GM12878 (cell line): ENCODE measurements around the gene CYP46A1. TPM values are rescaled to one million over a fixed set of nuclear protein-coding genes. Genes with fewer than 3 reads are reported as not detected.

Experiments
- ATF3 ChIP-seq: IDR thresholded peaks from 2 replicates; pipeline ENCODE4 v1.6.1; 2011; ENCODE audit warnings: low read depth, mild to moderate bottlenecking, low read length, moderate library complexity, borderline replicate concordance; ENCODE audit errors: extremely low read depth
- BACH1 ChIP-seq: fragments of 450-650 bp; IDR thresholded peaks from 2 replicates; pipeline ENCODE4 v1.6.1; 2017; ENCODE audit warnings: mild to moderate bottlenecking, borderline replicate concordance
- BRCA1 ChIP-seq: IDR thresholded peaks from 2 replicates; pipeline ENCODE4 v1.6.1; 2011; ENCODE audit warnings: low read depth, low read length, improper control_type of control experiment
- CEBPZ ChIP-seq: fragments of 150-350 bp; IDR thresholded peaks from 2 replicates; pipeline ENCODE4 v1.6.1; 2016; ENCODE audit warnings: low read depth, low read length
- CHD1 ChIP-seq: IDR thresholded peaks from 2 replicates; pipeline ENCODE4 v1.6.1; 2012; ENCODE audit warnings: low read depth, low read length, improper control_type of control experiment
- DPF2 ChIP-seq: fragments of 450-650 bp; IDR thresholded peaks from 2 replicates; pipeline ENCODE4 v1.6.1; 2017; ENCODE audit warnings: mild to moderate bottlenecking
- FOS ChIP-seq: IDR thresholded peaks from 3 replicates; pipeline ENCODE4 v1.6.1; 2011; ENCODE audit warnings: borderline replicate concordance; ENCODE audit not compliant: insufficient read length; ENCODE audit errors: extremely low read depth
- HCFC1 ChIP-seq: fragments of 150-350 bp; IDR thresholded peaks from 2 replicates; pipeline ENCODE4 v1.6.1; 2014; ENCODE audit warnings: low read length
- IRF5 ChIP-seq: fragments of 450-650 bp; IDR thresholded peaks from 2 replicates; pipeline ENCODE4 v1.6.1; 2017; ENCODE audit warnings: borderline replicate concordance
- MAX ChIP-seq: IDR thresholded peaks from 2 replicates; pipeline ENCODE4 v1.6.1; 2012; ENCODE audit warnings: low read depth, low read length, improper control_type of control experiment
- NFXL1 ChIP-seq: fragments of 450-650 bp; IDR thresholded peaks from 2 replicates; pipeline ENCODE4 v1.6.1; 2017; ENCODE audit warnings: antibody characterized with exemption, mild to moderate bottlenecking, borderline replicate concordance
- PML ChIP-seq: IDR thresholded peaks from 2 replicates; pipeline ENCODE4 v1.6.1; 2012; ENCODE audit warnings: low read length, inconsistent platforms
- POU2F2 ChIP-seq: IDR thresholded peaks from 3 replicates; pipeline ENCODE4 v1.6.1; 2011; ENCODE audit warnings: low read depth, mild to moderate bottlenecking, low read length, borderline replicate concordance
- RCOR1 ChIP-seq: conservative IDR thresholded peaks from 2 replicates; pipeline ENCODE4 v1.6.1; 2012; ENCODE audit warnings: low read depth, low read length, improper control_type of control experiment
- SKIL ChIP-seq: fragments of 450-650 bp; IDR thresholded peaks from 2 replicates; pipeline ENCODE4 v1.6.1; 2017; ENCODE audit warnings: mild to moderate bottlenecking, low read depth, inconsistent platforms; ENCODE audit not compliant: poor library complexity, severe bottlenecking
- SP1 ChIP-seq: IDR thresholded peaks from one replicate; pipeline ENCODE4 v1.6.1; 2011; ENCODE audit warnings: low read depth, low read length
- SUPT20H ChIP-seq: IDR thresholded peaks from 2 replicates; pipeline ENCODE4 v1.6.1; 2011; ENCODE audit warnings: low read depth, mild to moderate bottlenecking, low read length, moderate library complexity, borderline replicate concordance; ENCODE audit not compliant: control insufficient read depth
- SUZ12 ChIP-seq: fragments of 200-600 bp; sonication (generic); IDR thresholded peaks from one replicate; pipeline ENCODE4 v1.6.1; 2018; ENCODE audit warnings: antibody characterized with exemption, mild to moderate bottlenecking; ENCODE audit not compliant: unreplicated experiment
- ZBTB11 ChIP-seq: fragments of 450-650 bp; formaldehyde crosslinking; IDR thresholded peaks from 2 replicates; pipeline ENCODE4 v1.5.0; 2022; ENCODE audit warnings: mild to moderate bottlenecking, missing genetic modification characterization
- ZNF384 ChIP-seq: IDR thresholded peaks from 2 replicates; pipeline ENCODE4 v1.6.1; 2012; ENCODE audit warnings: low read depth, mild to moderate bottlenecking, low read length, improper control_type of control experiment, borderline replicate concordance
- polyA plus RNA-seq, 11 experiments: library from polyadenylated mRNA; depleted of rRNA in 4 of 11; unstranded in 6 of 11; stranded (reverse) in 5 of 11; fragments of >200 nt; fragmentation: Nextera tagmentation in 4 of 11; fragmentation: Illumina TruSeq in 1 of 11; extraction: Ambion mirVana in 4 of 11; extraction: Trizol in 1 of 11; gene quantifications; 1 replicate in 1 of 11; 2 replicates in 10 of 11; pipeline versions ENCODE4 v1.2.1 to v1.2.3, GENCODE V29; 2011 to 2016; ENCODE audit warnings: inconsistent platforms in 2 of 11, missing spikeins in 2 of 11, low read depth in 1 of 11
- total RNA-seq, 4 experiments: library from RNA; depleted of rRNA in 3 of 4; stranded (reverse); fragments of >200 nt in 3 of 4; fragmentation: Illumina TruSeq in 1 of 4; extraction: Trizol in 1 of 4; gene quantifications; 2 replicates each; pipeline versions ENCODE4 v1.2.1 to v1.2.3, GENCODE V29; 2013 to 2021

The CYP46A1 gene
- total and polyA plus RNA-seq, 10 of the 15 experiments (the other 5 are each of a cell fraction or from before 2014, with no cell fraction given) = 0.04 to 0.11 TPM; not detected in 8

- TF ChIP-seq BRCA1 = no peak
- no peak for TF ChIP-seq POU2F2
- TF ChIP-seq SUZ12 = no peak
- TF ChIP-seq DPF2 = peak; percentile 11; the same call in 1 of the 2 replicates
- no peak for TF ChIP-seq MAX
- 0 out of 2 replicates have a peak, but pooled peaks have one; percentile 23 for TF ChIP-seq BACH1
- TF ChIP-seq ZBTB11 (CRISPR knock-in tag) = no peak
- TF ChIP-seq RCOR1 = no peak
- TF ChIP-seq CEBPZ = no peak
- TF ChIP-seq PML = no peak
- no peak for TF ChIP-seq SP1
- no peak for TF ChIP-seq ATF3
- TF ChIP-seq IRF5 = no peak
- TF ChIP-seq CHD1 = no peak
- TF ChIP-seq FOS = no peak
- TF ChIP-seq HCFC1 = no peak
- no peak for TF ChIP-seq ZNF384
- TF ChIP-seq NFXL1 = no peak
- TF ChIP-seq SKIL = no peak
- TF ChIP-seq SUPT20H = no peak
These were observed 374 bp downstream of the CYP46A1 start (continued) for GRCh38 chr14:99684410-99684934.
